ENCODE data around the gene FAM171A1.

GRCh38 chr10:15339892-15340291, 31.2 kb downstream of the FAM171A1 start:
- TF ChIP-seq, protein P1, sequence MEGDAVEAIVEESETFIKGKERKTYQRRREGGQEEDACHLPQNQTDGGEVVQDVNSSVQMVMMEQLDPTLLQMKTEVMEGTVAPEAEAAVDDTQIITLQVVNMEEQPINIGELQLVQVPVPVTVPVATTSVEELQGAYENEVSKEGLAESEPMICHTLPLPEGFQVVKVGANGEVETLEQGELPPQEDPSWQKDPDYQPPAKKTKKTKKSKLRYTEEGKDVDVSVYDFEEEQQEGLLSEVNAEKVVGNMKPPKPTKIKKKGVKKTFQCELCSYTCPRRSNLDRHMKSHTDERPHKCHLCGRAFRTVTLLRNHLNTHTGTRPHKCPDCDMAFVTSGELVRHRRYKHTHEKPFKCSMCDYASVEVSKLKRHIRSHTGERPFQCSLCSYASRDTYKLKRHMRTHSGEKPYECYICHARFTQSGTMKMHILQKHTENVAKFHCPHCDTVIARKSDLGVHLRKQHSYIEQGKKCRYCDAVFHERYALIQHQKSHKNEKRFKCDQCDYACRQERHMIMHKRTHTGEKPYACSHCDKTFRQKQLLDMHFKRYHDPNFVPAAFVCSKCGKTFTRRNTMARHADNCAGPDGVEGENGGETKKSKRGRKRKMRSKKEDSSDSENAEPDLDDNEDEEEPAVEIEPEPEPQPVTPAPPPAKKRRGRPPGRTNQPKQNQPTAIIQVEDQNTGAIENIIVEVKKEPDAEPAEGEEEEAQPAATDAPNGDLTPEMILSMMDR (conservative IDR thresholded peaks at IDR 0.05 in 1 of 2, IDR thresholded peaks at IDR 0.05 in 1 of 2; ENCODE audit: low read depth in 1 of 2, low read length in 2 of 2) = no peak
- no peak for TF ChIP-seq EZH2 (IDR thresholded peaks at IDR 0.05; ENCODE audit: low read length, missing control alignments)

Data from fibroblast of lung (primary cell).